Measurements from ENCODE around the gene STAG1.

GRCh38 chr3:136567599-136568188, 184.5 kb downstream of the STAG1 start:
- no peak for TF ChIP-seq POLR2AphosphoS5 (IDR thresholded peaks at IDR 0.05; ENCODE audit: low read depth)
- no peak for TF ChIP-seq NANOG (IDR thresholded peaks at IDR 0.05; ENCODE audit: borderline replicate concordance)
- no peak for TF ChIP-seq EZH2 (IDR thresholded peaks at IDR 0.05; ENCODE audit: low read depth, unreplicated experiment)
- TF ChIP-seq, protein P1, sequence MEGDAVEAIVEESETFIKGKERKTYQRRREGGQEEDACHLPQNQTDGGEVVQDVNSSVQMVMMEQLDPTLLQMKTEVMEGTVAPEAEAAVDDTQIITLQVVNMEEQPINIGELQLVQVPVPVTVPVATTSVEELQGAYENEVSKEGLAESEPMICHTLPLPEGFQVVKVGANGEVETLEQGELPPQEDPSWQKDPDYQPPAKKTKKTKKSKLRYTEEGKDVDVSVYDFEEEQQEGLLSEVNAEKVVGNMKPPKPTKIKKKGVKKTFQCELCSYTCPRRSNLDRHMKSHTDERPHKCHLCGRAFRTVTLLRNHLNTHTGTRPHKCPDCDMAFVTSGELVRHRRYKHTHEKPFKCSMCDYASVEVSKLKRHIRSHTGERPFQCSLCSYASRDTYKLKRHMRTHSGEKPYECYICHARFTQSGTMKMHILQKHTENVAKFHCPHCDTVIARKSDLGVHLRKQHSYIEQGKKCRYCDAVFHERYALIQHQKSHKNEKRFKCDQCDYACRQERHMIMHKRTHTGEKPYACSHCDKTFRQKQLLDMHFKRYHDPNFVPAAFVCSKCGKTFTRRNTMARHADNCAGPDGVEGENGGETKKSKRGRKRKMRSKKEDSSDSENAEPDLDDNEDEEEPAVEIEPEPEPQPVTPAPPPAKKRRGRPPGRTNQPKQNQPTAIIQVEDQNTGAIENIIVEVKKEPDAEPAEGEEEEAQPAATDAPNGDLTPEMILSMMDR (conservative IDR thresholded peaks at IDR 0.05; ENCODE audit: low read depth in 2 of 2): no peak
- no peak for TF ChIP-seq ZNF114 (CRISPR knock-in tag; IDR thresholded peaks at IDR 0.05)
- TF ChIP-seq EZH2phosphoT487 (IDR thresholded peaks at IDR 0.05; ENCODE audit: unreplicated experiment): no peak
- TF ChIP-seq REST (IDR thresholded peaks at IDR 0.05; ENCODE audit: unreplicated experiment): no peak
- no peak for TF ChIP-seq STAT1 (IDR thresholded peaks at IDR 0.05; ENCODE audit: unreplicated experiment)
- no peak for TF ChIP-seq JUNB (IDR thresholded peaks at IDR 0.05; ENCODE audit: unreplicated experiment)
- TF ChIP-seq ZNF462 (CRISPR knock-in tag; IDR thresholded peaks at IDR 0.05): no peak
